Kidney (tissue), 14 donors: Measurements from ENCODE around the gene RASGRP3. TPM values are rescaled to one million over a fixed set of nuclear protein-coding genes. Genes with fewer than 3 reads are reported as not detected.
A peak's percentile ranks its signal among the peaks of the same experiment; 100 is the strongest.

Experiments
- DNase-seq, 5 donors: peaks; one replicate each; pipeline ENCODE4 v3.0.0-alpha.2; 2013 to 2020
- FAIRE-seq: peaks from 2 replicates; lab custom pipeline; 2012; peaks lifted over from hg19 to GRCh38; lab: Jason Lieb, UNC
- H3K27ac ChIP-seq, 2 donors: one replicate each; pipeline ENCODE4 v1.7.0; 2013; ENCODE audit warnings: low read depth in 2 of 2, low read length in 2 of 2, inconsistent platforms in 1 of 2
- H3K27me3 ChIP-seq: one replicate; pipeline ENCODE4 v1.7.1; 2013; ENCODE audit warnings: low read length, inconsistent platforms; ENCODE audit not compliant: control insufficient read depth, insufficient read depth
- H3K36me3 ChIP-seq, 3 donors: one replicate each; pipeline versions ENCODE4 v1.7.0 to v1.7.1; 2013; ENCODE audit warnings: low read length in 3 of 3, control low read depth in 1 of 3, inconsistent platforms in 1 of 3; ENCODE audit not compliant: insufficient read depth in 3 of 3, control insufficient read depth in 2 of 3
- H3K4me1 ChIP-seq, 3 donors: one replicate each; pipeline versions ENCODE4 v1.7.0 to v1.7.1; 2013; ENCODE audit warnings: low read length in 3 of 3, inconsistent platforms in 1 of 3, low read depth in 1 of 3; ENCODE audit not compliant: control insufficient read depth in 2 of 3, insufficient read depth in 2 of 3
- H3K4me3 ChIP-seq, 3 donors: one replicate each; pipeline versions ENCODE4 v1.7.0 to v1.8.1; 2013; ENCODE audit warnings: low read length in 3 of 3, control low read depth in 1 of 3, inconsistent platforms in 1 of 3
- H3K9ac ChIP-seq, 3 donors: one replicate each; pipeline versions ENCODE4 v1.7.0 to v1.7.1; 2013; ENCODE audit warnings: low read length in 3 of 3, control low read depth in 1 of 3, inconsistent platforms in 1 of 3
- H3K9me3 ChIP-seq, 3 donors: one replicate each; pipeline versions ENCODE4 v1.7.0 to v1.7.1; 2013; ENCODE audit warnings: low read length in 3 of 3, control low read depth in 1 of 3, inconsistent platforms in 1 of 3; ENCODE audit not compliant: control insufficient read depth in 2 of 3, insufficient read depth in 1 of 3
- CTCF ChIP-seq: IDR thresholded peaks from 3 replicates; pipeline ENCODE4 v1.5.1; 2012; ENCODE audit warnings: mild to moderate bottlenecking, moderate library complexity, borderline replicate concordance; ENCODE audit not compliant: insufficient read depth; ENCODE audit errors: extremely low read depth
- intact Hi-C: fragments of 100-400 bp; cut with DNase I; formaldehyde crosslinking; loops from one replicate; pipeline ENCODE4 v1.11.1; 2022
- polyA plus RNA-seq: library from polyadenylated mRNA; stranded (reverse); fragments of 350-450 nt; fragmentation: Illumina TruSeq; extraction: RNeasy Lipid Tissue Mini Kit (QIAGEN cat#74804); gene quantifications from one replicate; pipeline ENCODE4 v1.2.3, GENCODE V29; 2014; ENCODE audit warnings: low read depth, low replicate concordance; ENCODE audit not compliant: insufficient read depth
- total RNA-seq: library from RNA; stranded (reverse); fragmentation: NEBNext Ultra II Directional; extraction: Animal tissue kit (Norgen Biotek cat#: 25700); gene quantifications from one replicate; pipeline ENCODE4 v1.2.1, GENCODE V29; 2021
- donor health status: control.
- donor health status: control.
- donor health status: control.
- donor health status: control.
- donor health status: control.
- donor health status: DM: yes; HTN: yes; CAD: no.
- donor health status: Normal renal cell carcinoma (clear cell type).

Gene RASGRP3
- total and polyA plus RNA-seq, 2 donors from 2014 or later, result 7.8 to 22.6 TPM

GRCh38 chr2:33469238-33469637 lies 7.2 kb upstream of the RASGRP3 start:
- H3K9ac ChIP-seq, result no peak overlapping the region
- no peaks in the 10 kb centered on the region for H3K27me3 ChIP-seq
- DNase-seq (no peak), FAIRE-seq (no peak)
- no peak overlapping the region for H3K27ac ChIP-seq
- H3K9me3 ChIP-seq, result no peaks in the 10 kb centered on the region
- intact Hi-C loops, result no loop called here
- TF ChIP-seq CTCF, result no peak
- no peak overlapping the region for H3K4me3 ChIP-seq
- no peaks in the 10 kb centered on the region for H3K36me3 ChIP-seq
- H3K4me1 ChIP-seq, result no peaks in the 10 kb centered on the region

GRCh38 chr2:33475224-33476130 lies 972 bp upstream of the RASGRP3 start:
- intact Hi-C loops, result no loop called here
- no peak for FAIRE-seq

GRCh38 chr2:33476793-33477190 lies 343 bp downstream of the RASGRP3 start:
- Histone ChIP-seq H3K9ac (peak overlapping the region in 2 of 3 donors; percentile 64 to 75), H3K27me3 (no peaks in the 10 kb centered on the region), H3K4me1 (peaks cover 4 to 12% (median 6%) of the 10 kb centered on the region in 3 donors), H3K27ac (peak overlapping the region; percentile 79 to 90), H3K36me3 (no peaks in the 10 kb centered on the region), H3K4me3 (peak overlapping the region; percentile 82 to 87 (median 85)), H3K9me3 (no peaks in the 10 kb centered on the region)
- no peak for FAIRE-seq
- intact Hi-C loops, result no loop called here
- no peak for DNase-seq
- no peak for TF ChIP-seq CTCF

More at GRCh38 chr2:33475224-33476130, 972 bp upstream of the RASGRP3 start:
- H3K9ac ChIP-seq, result peak overlapping the region; percentile 64 to 82 (median 75)
- H3K27me3 ChIP-seq, result no peaks in the 10 kb centered on the region
- H3K4me1 ChIP-seq, result peaks cover 4 to 12% (median 6%) of the 10 kb centered on the region in 3 donors
- H3K4me3 ChIP-seq, result peak overlapping the region; percentile 82 to 87 (median 85)
- no peaks in the 10 kb centered on the region for H3K9me3 ChIP-seq
- peak overlapping the region; percentile 79 to 90 for H3K27ac ChIP-seq
- peak; percentile 84 for TF ChIP-seq CTCF
- peak; percentile 78 to 93 (median 83) for DNase-seq
- no peaks in the 10 kb centered on the region for H3K36me3 ChIP-seq
